Colonic mucosa (tissue), 4 donors: ENCODE measurements around the gene ENO2. TPM values are rescaled to one million over a fixed set of nuclear protein-coding genes. Genes with fewer than 3 reads are reported as not detected.

Experiments used
- DNase-seq: peaks from one replicate; pipeline ENCODE4 v3.0.0-alpha.2; 2020
- H3K27ac ChIP-seq: fragments of 200-600 bp; one replicate; pipeline ENCODE4 v1.8.0; 2021
- H3K27me3 ChIP-seq: fragments of 200-600 bp; one replicate; pipeline ENCODE4 v1.8.0; 2021
- H3K36me3 ChIP-seq: fragments of 200-600 bp; one replicate; pipeline ENCODE4 v1.8.0; 2021
- H3K4me1 ChIP-seq: fragments of 200-600 bp; one replicate; pipeline ENCODE4 v1.8.0; 2021; ENCODE audit warnings: mild to moderate bottlenecking
- H3K4me3 ChIP-seq: fragments of 200-600 bp; one replicate; pipeline ENCODE4 v1.8.0; 2021
- H3K9ac ChIP-seq, 2 donors: one replicate each; pipeline ENCODE4 v1.7.0; 2013; ENCODE audit warnings: control low read depth in 2 of 2, low read depth in 2 of 2, low read length in 2 of 2
- H3K9me3 ChIP-seq: fragments of 200-600 bp; one replicate; pipeline ENCODE4 v1.8.0; 2021
- intact Hi-C: fragments of 100-400 bp; cut with DNase I; formaldehyde crosslinking; loops from one replicate; pipeline ENCODE4 v1.14.1; 2022
- total RNA-seq, 2 donors: library from RNA; stranded (reverse); fragmentation: NEBNext Ultra II Directional in 1 of 2; extraction: Animal tissue kit (Norgen Biotek cat#: 25700) in 1 of 2; gene quantifications; one replicate each; pipeline ENCODE4 v1.2.1, GENCODE V29; 2021
- TF ChIP-seq, protein P1 (sequence below): fragments of 200-600 bp; IDR thresholded peaks from one replicate; pipeline ENCODE4 v1.8.0; 2022; ENCODE audit warnings: antibody characterized with exemption, mild to moderate bottlenecking
- donor health status: healthy.
- donor health status: DM: no; HTN: no; CAD: no.
- donor health status: DM: no; HTN: no; CAD: no.

Gene ENO2
- total RNA-seq, 2 donors from 2014 or later: 7.6 to 15.7 TPM

DNA sequence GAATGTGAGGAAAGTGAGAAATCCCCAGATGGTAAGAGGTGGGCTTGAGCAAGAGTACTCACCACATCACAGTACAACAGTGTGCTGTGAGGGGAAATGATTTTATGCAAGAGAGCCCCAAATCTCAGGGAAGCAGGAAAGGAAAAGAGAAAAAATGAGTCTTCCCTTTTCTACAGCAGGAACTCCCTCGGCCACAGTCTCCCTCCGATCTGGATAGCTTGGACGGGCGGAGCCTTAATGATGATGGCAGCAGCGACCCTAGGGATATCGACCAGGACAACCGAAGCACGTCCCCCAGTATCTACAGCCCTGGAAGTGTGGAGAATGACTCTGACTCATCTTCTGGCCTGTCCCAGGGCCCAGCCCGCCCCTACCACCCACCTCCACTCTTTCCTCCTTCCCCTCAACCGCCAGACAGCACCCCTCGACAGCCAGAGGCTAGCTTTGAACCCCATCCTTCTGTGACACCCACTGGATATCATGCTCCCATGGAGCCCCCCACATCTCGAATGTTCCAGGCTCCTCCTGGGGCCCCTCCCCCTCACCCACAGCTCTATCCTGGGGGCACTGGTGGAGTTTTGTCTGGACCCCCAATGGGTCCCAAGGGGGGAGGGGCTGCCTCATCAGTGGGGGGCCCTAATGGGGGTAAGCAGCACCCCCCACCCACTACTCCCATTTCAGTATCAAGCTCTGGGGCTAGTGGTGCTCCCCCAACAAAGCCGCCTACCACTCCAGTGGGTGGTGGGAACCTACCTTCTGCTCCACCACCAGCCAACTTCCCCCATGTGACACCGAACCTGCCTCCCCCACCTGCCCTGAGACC is 21.2 kb downstream of the ENO2 start:
- TF ChIP-seq, protein P1, sequence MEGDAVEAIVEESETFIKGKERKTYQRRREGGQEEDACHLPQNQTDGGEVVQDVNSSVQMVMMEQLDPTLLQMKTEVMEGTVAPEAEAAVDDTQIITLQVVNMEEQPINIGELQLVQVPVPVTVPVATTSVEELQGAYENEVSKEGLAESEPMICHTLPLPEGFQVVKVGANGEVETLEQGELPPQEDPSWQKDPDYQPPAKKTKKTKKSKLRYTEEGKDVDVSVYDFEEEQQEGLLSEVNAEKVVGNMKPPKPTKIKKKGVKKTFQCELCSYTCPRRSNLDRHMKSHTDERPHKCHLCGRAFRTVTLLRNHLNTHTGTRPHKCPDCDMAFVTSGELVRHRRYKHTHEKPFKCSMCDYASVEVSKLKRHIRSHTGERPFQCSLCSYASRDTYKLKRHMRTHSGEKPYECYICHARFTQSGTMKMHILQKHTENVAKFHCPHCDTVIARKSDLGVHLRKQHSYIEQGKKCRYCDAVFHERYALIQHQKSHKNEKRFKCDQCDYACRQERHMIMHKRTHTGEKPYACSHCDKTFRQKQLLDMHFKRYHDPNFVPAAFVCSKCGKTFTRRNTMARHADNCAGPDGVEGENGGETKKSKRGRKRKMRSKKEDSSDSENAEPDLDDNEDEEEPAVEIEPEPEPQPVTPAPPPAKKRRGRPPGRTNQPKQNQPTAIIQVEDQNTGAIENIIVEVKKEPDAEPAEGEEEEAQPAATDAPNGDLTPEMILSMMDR: no peak
- no peak for DNase-seq
- H3K4me3 ChIP-seq: no peak overlapping the region
- no peak overlapping the region for H3K9ac ChIP-seq
- no peaks in the 10 kb centered on the region for H3K36me3 ChIP-seq
- no peaks in the 10 kb centered on the region for H3K9me3 ChIP-seq
- H3K27me3 ChIP-seq: no peaks in the 10 kb centered on the region
- peaks cover 9% of the 10 kb centered on the region for H3K4me1 ChIP-seq
- H3K27ac ChIP-seq: peak overlapping the region; percentile 3
- intact Hi-C loops: no loop called here

DNA sequence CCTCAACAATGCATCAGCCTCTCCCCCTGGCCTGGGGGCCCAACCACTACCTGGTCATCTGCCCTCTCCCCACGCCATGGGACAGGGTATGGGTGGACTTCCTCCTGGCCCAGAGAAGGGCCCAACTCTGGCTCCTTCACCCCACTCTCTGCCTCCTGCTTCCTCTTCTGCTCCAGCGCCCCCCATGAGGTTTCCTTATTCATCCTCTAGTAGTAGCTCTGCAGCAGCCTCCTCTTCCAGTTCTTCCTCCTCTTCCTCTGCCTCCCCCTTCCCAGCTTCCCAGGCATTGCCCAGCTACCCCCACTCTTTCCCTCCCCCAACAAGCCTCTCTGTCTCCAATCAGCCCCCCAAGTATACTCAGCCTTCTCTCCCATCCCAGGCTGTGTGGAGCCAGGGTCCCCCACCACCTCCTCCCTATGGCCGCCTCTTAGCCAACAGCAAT is 21.8 kb downstream of the ENO2 start:
- H3K27me3 ChIP-seq: no peaks in the 10 kb centered on the region
- no peak overlapping the region for H3K4me3 ChIP-seq
- H3K36me3 ChIP-seq: no peaks in the 10 kb centered on the region
- TF ChIP-seq, protein P1: no peak
- H3K9me3 ChIP-seq: no peaks in the 10 kb centered on the region
- no peak for DNase-seq
- peaks cover 9% of the 10 kb centered on the region for H3K4me1 ChIP-seq
- peak overlapping the region in 1 of 2 donors; percentile 90 for H3K9ac ChIP-seq
- intact Hi-C loops: no loop called here
- no peak overlapping the region for H3K27ac ChIP-seq

DNA sequence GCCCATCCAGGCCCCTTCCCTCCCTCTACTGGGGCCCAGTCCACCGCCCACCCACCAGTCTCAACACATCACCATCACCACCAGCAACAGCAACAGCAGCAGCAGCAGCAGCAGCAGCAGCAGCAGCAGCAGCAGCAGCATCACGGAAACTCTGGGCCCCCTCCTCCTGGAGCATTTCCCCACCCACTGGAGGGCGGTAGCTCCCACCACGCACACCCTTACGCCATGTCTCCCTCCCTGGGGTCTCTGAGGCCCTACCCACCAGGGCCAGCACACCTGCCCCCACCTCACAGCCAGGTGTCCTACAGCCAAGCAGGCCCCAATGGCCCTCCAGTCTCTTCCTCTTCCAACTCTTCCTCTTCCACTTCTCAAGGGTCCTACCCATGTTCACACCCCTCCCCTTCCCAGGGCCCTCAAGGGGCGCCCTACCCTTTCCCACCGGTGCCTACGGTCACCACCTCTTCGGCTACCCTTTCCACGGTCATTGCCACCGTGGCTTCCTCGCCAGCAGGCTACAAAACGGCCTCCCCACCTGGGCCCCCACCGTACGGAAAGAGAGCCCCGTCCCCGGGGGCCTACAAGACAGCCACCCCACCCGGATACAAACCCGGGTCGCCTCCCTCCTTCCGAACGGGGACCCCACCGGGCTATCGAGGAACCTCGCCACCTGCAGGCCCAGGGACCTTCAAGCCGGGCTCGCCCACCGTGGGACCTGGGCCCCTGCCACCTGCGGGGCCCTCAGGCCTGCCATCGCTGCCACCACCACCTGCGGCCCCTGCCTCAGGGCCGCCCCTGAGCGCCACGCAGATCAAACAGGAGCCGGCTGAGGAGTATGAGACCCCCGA is 22.5 kb downstream of the ENO2 start:
- intact Hi-C loops: no loop called here

DNA sequence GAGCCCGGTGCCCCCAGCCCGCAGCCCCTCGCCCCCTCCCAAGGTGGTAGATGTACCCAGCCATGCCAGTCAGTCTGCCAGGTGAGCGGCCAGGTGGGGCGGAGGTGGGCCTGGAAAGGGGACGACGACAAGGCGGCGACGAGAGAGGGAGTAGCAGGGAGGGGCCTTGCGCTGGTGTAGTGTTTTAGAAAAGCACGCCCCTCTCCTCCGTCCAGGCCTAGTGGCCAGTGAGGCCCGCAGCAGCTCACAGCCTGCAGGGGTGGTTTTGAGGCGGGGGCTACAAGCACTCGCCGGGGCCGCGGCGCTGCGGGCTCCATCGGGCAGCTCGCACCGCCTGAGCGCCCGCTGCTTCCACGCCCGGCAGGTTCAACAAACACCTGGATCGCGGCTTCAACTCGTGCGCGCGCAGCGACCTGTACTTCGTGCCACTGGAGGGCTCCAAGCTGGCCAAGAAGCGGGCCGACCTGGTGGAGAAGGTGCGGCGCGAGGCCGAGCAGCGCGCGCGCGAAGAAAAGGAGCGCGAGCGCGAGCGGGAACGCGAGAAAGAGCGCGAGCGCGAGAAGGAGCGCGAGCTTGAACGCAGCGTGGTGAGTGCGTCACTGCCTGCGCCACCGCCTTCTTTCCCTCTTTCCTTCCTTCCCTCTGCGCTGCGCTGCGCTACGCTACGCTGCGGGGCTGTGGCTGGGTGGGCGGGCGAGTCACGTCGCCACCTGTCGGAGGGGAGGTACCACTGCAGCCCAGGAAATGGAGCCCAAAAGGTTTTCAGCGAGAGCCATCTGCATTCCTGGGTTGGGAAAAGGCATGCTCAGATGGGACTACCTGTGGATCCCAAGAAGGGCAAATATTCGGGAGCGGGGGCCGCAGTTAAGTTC is 23.3 kb downstream of the ENO2 start:
- Histone ChIP-seq H3K4me1 (peaks cover 5% of the 10 kb centered on the region), H3K9ac (peak overlapping the region; percentile 90 to 92), H3K36me3 (no peaks in the 10 kb centered on the region), H3K27ac (peak overlapping the region; percentile 82), H3K4me3 (peak overlapping the region; percentile 50), H3K27me3 (no peaks in the 10 kb centered on the region), H3K9me3 (no peaks in the 10 kb centered on the region)
- peak; percentile 93 for DNase-seq
- TF ChIP-seq, protein P1: peak; percentile 88
- intact Hi-C loops: no loop called here

More for the DNA sequence above, 22.5 kb downstream of the ENO2 start:
- Histone ChIP-seq H3K9ac (peak overlapping the region; percentile 90 to 92), H3K27ac (peak overlapping the region; percentile 82), H3K9me3 (no peaks in the 10 kb centered on the region), H3K36me3 (no peaks in the 10 kb centered on the region), H3K4me1 (peaks cover 9% of the 10 kb centered on the region), H3K27me3 (no peaks in the 10 kb centered on the region), H3K4me3 (peak overlapping the region; percentile 50)
- DNase-seq: no peak
- TF ChIP-seq, protein P1: no peak
